DMS53 treated with DMSO at 0.1 percent for 48 hours (cell line): ENCODE measurements around the gene RMND5B.

Experiments used
- DNase-seq: peaks from one replicate; lab custom pipeline; 2025; ENCODE audit not compliant: unreplicated experiment; lab: John Stamatoyannopoulos, UW

Gene RMND5B

GRCh38 chr5:178199581-178200434 is 69.0 kb downstream of the RMND5B start:
- no peak for DNase-seq
